HFFc6 (cell line): ENCODE measurements around the gene UBQLN1. TPM values are rescaled to one million over a fixed set of nuclear protein-coding genes. Genes with fewer than 3 reads are reported as not detected.
A peak's percentile ranks its signal among the peaks of the same experiment; 100 is the strongest.
"Not testable (repeated sequence)": the region's sequence is repeated elsewhere in the genome, so short reads cannot be mapped to it uniquely, and the experiment has no call there.

Experiments used
- DNase-seq: peaks from one replicate; pipeline ENCODE4 v3.0.0-alpha.2; 2018
- H3K27ac Mint-ChIP-seq: 2 replicates; pipeline ENCODE4 v1.8.0; 2020; ENCODE audit warnings: mild to moderate bottlenecking, mixed read lengths
- H3K27me3 Mint-ChIP-seq: 2 replicates; pipeline ENCODE4 v1.8.0; 2021; ENCODE audit warnings: mild to moderate bottlenecking, moderate library complexity, mixed read lengths; ENCODE audit not compliant: insufficient read depth
- H3K36me3 Mint-ChIP-seq: 2 replicates; pipeline ENCODE4 v1.8.0; 2021; ENCODE audit warnings: low read depth, mixed read lengths
- H3K4me1 Mint-ChIP-seq: 2 replicates; pipeline ENCODE4 v1.8.0; 2020; ENCODE audit warnings: low read depth, mixed read lengths
- H3K4me3 Mint-ChIP-seq: 2 replicates; pipeline ENCODE4 v1.8.0; 2020; ENCODE audit warnings: mild to moderate bottlenecking, moderate library complexity, mixed read lengths
- H3K9me3 Mint-ChIP-seq: 2 replicates; pipeline ENCODE4 v1.8.0; 2020; ENCODE audit warnings: mild to moderate bottlenecking, mixed read lengths
- total RNA-seq, 6 experiments: library from RNA; stranded (reverse); fragmentation: NEBNext Ultra II Directional; extraction: Animal tissue kit (Norgen Biotek cat#: 25700); gene quantifications; 2 replicates in 1 of 6; 3 replicates in 5 of 6; pipeline ENCODE4 v1.2.3, GENCODE V29; 2021
- TF ChIP-seq, protein P1 (sequence below): fragments of 200-600 bp; sonication (generic); IDR thresholded peaks from 2 replicates; pipeline ENCODE4 v1.5.0; 2021; ENCODE audit warnings: antibody characterized with exemption, mild to moderate bottlenecking

The UBQLN1 gene
- total RNA-seq, 6 experiments from 2014 or later: 107 to 138 (median 126) TPM

DNA sequence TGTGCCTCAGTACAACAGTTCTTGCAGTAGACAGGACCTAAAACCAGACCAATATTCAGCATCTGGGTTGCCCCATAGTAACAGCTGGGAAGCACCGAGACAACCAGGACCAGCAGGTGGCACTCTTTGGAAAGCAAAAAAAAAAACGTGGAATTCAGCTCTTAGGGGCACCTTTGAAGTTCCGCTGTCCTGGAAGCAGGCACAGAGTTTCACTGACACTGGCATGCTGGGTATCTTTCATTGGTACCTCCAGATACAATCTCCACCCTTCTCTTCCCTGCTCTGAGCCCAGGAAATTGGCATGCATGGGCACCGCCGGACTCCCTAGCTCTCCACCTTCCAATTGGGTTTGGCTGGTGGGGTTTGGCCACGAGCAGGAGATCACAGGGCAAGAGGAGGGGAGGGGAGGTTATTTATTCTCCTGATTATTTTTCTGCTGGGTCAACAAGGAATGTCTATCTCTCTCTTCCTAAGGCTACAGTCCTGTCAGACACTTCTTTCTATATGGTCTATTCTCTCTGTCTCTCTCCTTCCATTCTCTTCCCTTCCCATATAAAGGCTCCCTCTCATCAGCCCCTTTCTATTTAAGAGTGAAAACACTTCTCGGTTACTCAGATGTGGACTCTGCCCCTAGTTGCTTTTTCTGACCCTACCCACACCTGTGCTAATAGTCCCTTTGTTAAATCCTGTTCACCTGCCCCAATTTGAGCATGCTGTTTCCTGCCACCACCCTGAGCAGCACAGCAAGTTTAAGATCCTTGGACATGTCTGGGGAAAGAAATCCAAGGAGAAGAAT, 86.7 kb downstream of the UBQLN1 start:
- Mint-ChIP-seq H3K36me3 (no peaks in the 10 kb centered on the region; the same call in 1 of the 2 replicates), H3K27me3 (no peaks in the 10 kb centered on the region; the same call in none of the 2 replicates), H3K4me3 (peak overlapping the region; percentile 25; the same call in 1 of the 2 replicates), H3K27ac (no peak overlapping the region), H3K4me1 (peaks cover 26% of the 10 kb centered on the region), H3K9me3 (no peaks in the 10 kb centered on the region)
- DNase-seq: peak; percentile 30
- TF ChIP-seq, protein P1, sequence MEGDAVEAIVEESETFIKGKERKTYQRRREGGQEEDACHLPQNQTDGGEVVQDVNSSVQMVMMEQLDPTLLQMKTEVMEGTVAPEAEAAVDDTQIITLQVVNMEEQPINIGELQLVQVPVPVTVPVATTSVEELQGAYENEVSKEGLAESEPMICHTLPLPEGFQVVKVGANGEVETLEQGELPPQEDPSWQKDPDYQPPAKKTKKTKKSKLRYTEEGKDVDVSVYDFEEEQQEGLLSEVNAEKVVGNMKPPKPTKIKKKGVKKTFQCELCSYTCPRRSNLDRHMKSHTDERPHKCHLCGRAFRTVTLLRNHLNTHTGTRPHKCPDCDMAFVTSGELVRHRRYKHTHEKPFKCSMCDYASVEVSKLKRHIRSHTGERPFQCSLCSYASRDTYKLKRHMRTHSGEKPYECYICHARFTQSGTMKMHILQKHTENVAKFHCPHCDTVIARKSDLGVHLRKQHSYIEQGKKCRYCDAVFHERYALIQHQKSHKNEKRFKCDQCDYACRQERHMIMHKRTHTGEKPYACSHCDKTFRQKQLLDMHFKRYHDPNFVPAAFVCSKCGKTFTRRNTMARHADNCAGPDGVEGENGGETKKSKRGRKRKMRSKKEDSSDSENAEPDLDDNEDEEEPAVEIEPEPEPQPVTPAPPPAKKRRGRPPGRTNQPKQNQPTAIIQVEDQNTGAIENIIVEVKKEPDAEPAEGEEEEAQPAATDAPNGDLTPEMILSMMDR: peak; percentile 82

DNA sequence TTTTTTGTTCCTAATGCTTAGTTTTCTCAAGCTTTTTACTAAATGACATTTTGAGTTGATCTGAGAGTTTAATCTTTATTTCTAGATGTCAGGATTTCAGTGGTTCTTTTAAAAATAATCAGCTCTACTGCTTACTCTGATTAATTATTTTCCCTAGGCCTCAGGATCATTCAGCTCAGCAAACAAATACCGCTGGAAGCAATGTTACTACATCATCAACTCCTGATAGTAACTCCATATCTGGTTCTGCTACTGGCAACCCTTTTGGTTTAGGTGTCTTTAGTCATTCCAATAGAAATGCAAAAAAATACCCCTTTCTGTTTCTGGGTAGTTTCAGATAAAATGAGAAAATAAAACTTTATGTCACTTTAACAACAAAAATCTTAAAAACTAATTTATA, 90.5 kb downstream of the UBQLN1 start:
- DNase-seq: no peak
- H3K4me1 Mint-ChIP-seq: peaks cover 8% of the 10 kb centered on the region; the same call in 1 of the 2 replicates
- no peaks in the 10 kb centered on the region for H3K9me3 Mint-ChIP-seq
- no peaks in the 10 kb centered on the region for H3K36me3 Mint-ChIP-seq
- no peak overlapping the region for H3K27ac Mint-ChIP-seq
- no peak overlapping the region for H3K4me3 Mint-ChIP-seq
- TF ChIP-seq, protein P1: no peak
- H3K27me3 Mint-ChIP-seq: no peaks in the 10 kb centered on the region; the same call in 1 of the 2 replicates

DNA sequence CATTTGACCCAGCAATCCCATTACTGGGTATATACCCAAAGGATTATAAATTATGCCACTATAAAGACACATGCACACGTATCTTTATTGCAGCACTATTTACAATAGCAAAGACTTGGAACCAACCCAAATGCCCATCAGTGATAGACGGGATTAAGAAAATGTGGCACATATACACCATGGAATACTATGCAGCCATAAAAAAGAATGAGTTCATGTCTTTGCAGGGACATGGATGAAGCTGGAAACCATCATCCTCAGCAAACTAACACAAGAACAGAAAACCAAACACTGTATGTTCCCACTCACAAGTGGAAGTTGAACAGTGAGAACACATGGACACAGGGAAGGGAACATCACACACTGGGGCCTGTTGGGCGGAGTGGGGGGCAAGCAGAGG, 94.5 kb downstream of the UBQLN1 start:
- not testable (repeated sequence) for DNase-seq, H3K9me3 Mint-ChIP-seq, H3K36me3 Mint-ChIP-seq, H3K4me1 Mint-ChIP-seq, H3K4me3 Mint-ChIP-seq, H3K27ac Mint-ChIP-seq, H3K27me3 Mint-ChIP-seq

Other genes starting within 250 kb of the UBQLN1 start
- gene FRMD3, start 169.6 kb downstream of the UBQLN1 start, total RNA-seq: 10 to 100 TPM in 4 of 6 experiments, 1 to 10 TPM in 2; 4.0 to 14.9 (median 12.7) TPM
- 1 to 10 TPM; 5.0 to 9.5 (median 8.5) TPM for gene IDNK, start 84.8 kb downstream of the UBQLN1 start, total RNA-seq
- 1 to 10 TPM in 4 of 6 experiments, under 1 TPM in 2; 0.74 to 1.3 (median 1.1) TPM for gene GKAP1, start 109.8 kb upstream of the UBQLN1 start, total RNA-seq
- gene KIF27, start 213.5 kb upstream of the UBQLN1 start, total RNA-seq: 1 to 10 TPM in 5 of 6 experiments, under 1 TPM in 1; 0.99 to 2.0 (median 1.2) TPM